Measurements from ENCODE around the gene OTX1.

DNA sequence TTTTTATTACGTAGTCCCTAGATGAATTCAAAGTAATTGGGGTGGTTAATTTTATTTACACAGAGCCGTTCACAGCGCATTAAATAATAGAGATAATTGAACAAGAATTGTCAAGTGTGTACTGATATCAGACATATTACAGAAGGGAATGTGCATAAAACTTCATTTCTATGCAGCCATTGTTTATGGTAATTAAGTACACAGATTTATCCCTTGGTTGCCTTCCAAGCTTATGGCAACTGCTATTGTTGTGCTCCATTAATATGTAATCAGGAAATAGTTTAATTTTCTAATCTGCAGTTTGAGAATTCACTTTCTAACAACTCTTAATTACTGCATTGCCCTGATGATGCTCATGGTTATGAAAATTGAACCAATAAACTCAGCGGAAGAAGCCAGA lies 47.3 kb upstream of the OTX1 start:
- TF ChIP-seq, protein P1, sequence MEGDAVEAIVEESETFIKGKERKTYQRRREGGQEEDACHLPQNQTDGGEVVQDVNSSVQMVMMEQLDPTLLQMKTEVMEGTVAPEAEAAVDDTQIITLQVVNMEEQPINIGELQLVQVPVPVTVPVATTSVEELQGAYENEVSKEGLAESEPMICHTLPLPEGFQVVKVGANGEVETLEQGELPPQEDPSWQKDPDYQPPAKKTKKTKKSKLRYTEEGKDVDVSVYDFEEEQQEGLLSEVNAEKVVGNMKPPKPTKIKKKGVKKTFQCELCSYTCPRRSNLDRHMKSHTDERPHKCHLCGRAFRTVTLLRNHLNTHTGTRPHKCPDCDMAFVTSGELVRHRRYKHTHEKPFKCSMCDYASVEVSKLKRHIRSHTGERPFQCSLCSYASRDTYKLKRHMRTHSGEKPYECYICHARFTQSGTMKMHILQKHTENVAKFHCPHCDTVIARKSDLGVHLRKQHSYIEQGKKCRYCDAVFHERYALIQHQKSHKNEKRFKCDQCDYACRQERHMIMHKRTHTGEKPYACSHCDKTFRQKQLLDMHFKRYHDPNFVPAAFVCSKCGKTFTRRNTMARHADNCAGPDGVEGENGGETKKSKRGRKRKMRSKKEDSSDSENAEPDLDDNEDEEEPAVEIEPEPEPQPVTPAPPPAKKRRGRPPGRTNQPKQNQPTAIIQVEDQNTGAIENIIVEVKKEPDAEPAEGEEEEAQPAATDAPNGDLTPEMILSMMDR (conservative IDR thresholded peaks at IDR 0.05; ENCODE audit: low read length), result no peak
- TF ChIP-seq EZH2phosphoT487 (IDR thresholded peaks at IDR 0.05; ENCODE audit: borderline replicate concordance), result no peak

Measured in Loucy (cell line).